Uterus (tissue), 4 donors: ENCODE data around the gene TWNK. TPM values are rescaled to one million over a fixed set of nuclear protein-coding genes. Genes with fewer than 3 reads are reported as not detected.

Experiments used
- DNase-seq, 2 donors: peaks; one replicate each; pipeline ENCODE4 v3.0.0-alpha.2; 2019 to 2020
- H3K27ac ChIP-seq, 2 donors: fragments of 200-600 bp; sonication (generic); 1 replicate in 1 of 2; 2 replicates in 1 of 2; pipeline ENCODE4 v1.5.1; 2016 to 2018
- H3K27me3 ChIP-seq, 2 donors: fragments of 200-600 bp; sonication (generic); one replicate each; pipeline ENCODE4 v1.5.1; 2018 to 2019; ENCODE audit warnings: control low read depth in 1 of 2
- H3K36me3 ChIP-seq, 2 donors: fragments of 200-600 bp; sonication (generic); one replicate each; pipeline ENCODE4 v1.5.1; 2019; ENCODE audit warnings: control low read depth in 1 of 2
- H3K4me1 ChIP-seq, 2 donors: fragments of 200-600 bp; sonication (generic); one replicate each; pipeline ENCODE4 v1.5.1; 2018 to 2019; ENCODE audit warnings: control low read depth in 1 of 2
- H3K4me3 ChIP-seq, 2 donors: fragments of 200-600 bp; sonication (generic); 1 replicate in 1 of 2; 2 replicates in 1 of 2; pipeline ENCODE4 v1.5.1; 2018 to 2019; ENCODE audit warnings: mild to moderate bottlenecking in 1 of 2
- H3K9me3 ChIP-seq, 2 donors: fragments of 200-600 bp; sonication (generic); one replicate each; pipeline ENCODE4 v1.5.1; 2019; ENCODE audit warnings: control low read depth in 1 of 2
- CTCF ChIP-seq, 4 experiments: fragments of 200-600 bp in 2 of 4; fragments of 450-650 bp in 2 of 4; sonication (generic) in 2 of 4; IDR thresholded peaks; one replicate each; pipeline ENCODE4 v1.5.1; 2016 to 2019; ENCODE audit warnings: antibody characterized with exemption in 4 of 4, mild to moderate bottlenecking in 2 of 4, moderate library complexity in 1 of 4
- POLR2A ChIP-seq, 2 donors: fragments of 450-650 bp; IDR thresholded peaks; one replicate each; pipeline ENCODE4 v1.6.1; 2016; ENCODE audit warnings: antibody characterized with exemption in 2 of 2, mild to moderate bottlenecking in 1 of 2, moderate library complexity in 1 of 2
- intact Hi-C: fragments of 100-400 bp; cut with DNase I; formaldehyde crosslinking; loops from one replicate; pipeline ENCODE4 v1.15.1; 2023; ENCODE audit warnings: low total_unique reads
- total RNA-seq, 4 donors: library from RNA; depleted of rRNA in 3 of 4; stranded (reverse); fragments of >200 nt in 3 of 4; gene quantifications; one replicate each; pipeline versions ENCODE4 v1.1.0 to v1.2.4, GENCODE V29; 2014 to 2023
- donor health status: DM: yes; HTN: yes; CAD: no.

The TWNK gene
- total RNA-seq, 4 donors from 2014 or later = 0.51 to 11.8 (median 6.2) TPM

GRCh38 chr10:101015582-101015973 is 28.2 kb downstream of the TWNK start:
- intact Hi-C loops = no loop called here
- Histone ChIP-seq H3K36me3 (no peaks in the 10 kb centered on the region), H3K27ac (no peak overlapping the region), H3K9me3 (no peaks in the 10 kb centered on the region), H3K27me3 (peaks cover 0 to 3% of the 10 kb centered on the region in 2 donors), H3K4me3 (no peak overlapping the region), H3K4me1 (peaks cover 0 to 4% of the 10 kb centered on the region in 2 donors)
- TF ChIP-seq POLR2A (IDR thresholded peaks at IDR 0.05) = no peak
- TF ChIP-seq CTCF (IDR thresholded peaks at IDR 0.05) = no peak
- no peak for DNase-seq

DNA sequence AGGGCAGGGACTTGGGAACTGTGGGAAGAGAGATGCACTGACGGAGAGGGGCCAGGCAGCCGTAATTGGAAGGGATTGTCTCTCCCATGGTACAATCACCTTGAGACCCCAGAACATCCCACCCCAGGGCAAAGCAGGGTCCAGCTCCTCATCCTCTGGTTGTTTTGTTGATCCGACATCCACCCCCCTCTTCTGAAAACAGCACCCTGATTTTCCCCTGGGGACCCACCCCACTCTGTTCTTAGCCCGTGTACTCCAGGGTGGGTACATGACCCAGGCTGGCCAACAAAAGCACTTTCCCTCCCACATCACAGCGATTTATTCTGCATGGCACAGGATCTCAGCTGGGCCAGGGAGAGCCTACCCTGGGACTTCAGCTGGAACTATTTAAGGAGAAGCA is 29.5 kb downstream of the TWNK start:
- peaks cover 0 to 4% of the 10 kb centered on the region in 2 donors for H3K4me1 ChIP-seq
- intact Hi-C loops = no loop called here
- DNase-seq = no peak
- H3K27ac ChIP-seq = no peak overlapping the region
- no peaks in the 10 kb centered on the region for H3K9me3 ChIP-seq
- TF ChIP-seq CTCF (IDR thresholded peaks at IDR 0.05) (no peak), POLR2A (IDR thresholded peaks at IDR 0.05) (no peak)
- no peaks in the 10 kb centered on the region for H3K36me3 ChIP-seq
- H3K27me3 ChIP-seq = peaks cover 0 to 3% of the 10 kb centered on the region in 2 donors
- H3K4me3 ChIP-seq = no peak overlapping the region

DNA sequence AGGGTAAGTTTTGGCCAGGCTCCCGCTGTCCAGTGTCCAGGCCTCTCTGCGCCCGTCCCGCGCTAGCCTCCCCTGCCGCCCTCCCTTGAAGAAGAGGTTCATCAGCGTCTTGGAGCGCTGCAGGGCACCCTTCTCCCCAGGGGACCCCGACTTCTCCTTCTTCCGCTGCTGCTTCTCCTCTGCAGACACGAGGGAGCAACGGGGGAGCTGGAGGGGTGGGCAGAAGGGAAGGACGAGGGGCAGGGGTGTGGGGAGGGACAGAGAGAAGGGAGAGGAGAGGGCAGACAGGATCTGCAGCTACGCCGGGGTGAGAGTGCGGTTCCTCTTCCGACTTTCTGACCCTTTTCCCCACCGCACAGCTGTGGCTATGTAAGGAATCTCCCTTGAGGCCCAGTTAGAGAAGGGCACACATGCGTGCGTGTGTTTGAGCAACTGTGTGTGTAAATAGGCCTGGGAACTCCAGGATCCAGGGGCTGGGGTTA is 30.8 kb downstream of the TWNK start:
- Histone ChIP-seq H3K4me3 (no peak overlapping the region), H3K36me3 (no peaks in the 10 kb centered on the region), H3K4me1 (no peaks in the 10 kb centered on the region), H3K27me3 (peaks cover 0 to 3% of the 10 kb centered on the region in 2 donors), H3K27ac (no peak overlapping the region), H3K9me3 (no peaks in the 10 kb centered on the region)
- TF ChIP-seq CTCF (IDR thresholded peaks at IDR 0.05) (no peak), POLR2A (IDR thresholded peaks at IDR 0.05) (no peak)
- intact Hi-C loops = no loop called here
- no peak for DNase-seq

DNA sequence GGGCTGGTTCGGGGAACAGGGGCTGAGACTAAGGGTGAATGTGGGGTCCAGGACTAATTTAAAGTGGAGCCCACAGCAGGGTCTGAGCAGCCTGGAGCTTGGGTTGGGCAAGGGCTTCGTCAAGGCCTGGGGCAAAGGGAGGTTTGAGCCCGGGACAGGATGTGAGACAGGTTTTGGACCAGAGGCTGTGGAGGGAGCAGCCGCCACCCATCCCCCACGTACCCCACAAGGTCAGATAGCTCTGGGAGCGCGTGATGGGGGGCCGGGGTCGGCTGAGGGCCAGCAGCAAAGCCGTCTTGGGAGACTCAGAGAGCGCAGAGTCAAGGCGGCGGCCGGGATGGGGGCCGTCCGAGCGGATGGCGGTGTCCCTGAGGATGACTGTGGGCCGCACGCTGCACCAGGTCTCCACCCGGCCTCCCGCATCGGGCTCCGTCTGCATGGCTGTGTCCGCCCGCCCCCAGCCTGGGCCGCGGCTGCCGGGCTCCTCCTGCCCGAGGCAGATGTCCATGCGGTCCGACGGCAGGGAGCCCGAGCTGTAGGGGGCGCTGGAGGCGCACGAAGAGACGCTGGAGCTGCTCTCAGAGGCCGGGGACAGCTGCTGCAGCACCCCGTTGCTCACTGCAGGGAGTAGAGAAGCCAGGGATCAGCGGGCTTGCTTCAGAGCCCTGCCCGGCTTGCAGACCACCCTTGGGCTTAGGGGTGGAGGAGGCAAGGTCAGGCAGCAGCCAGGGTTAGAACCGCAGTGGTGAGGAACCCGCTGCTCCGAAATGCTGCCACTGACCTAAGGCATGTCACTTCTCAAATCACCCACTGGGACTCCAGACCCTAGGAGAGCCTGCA is 31.5 kb downstream of the TWNK start:
- Histone ChIP-seq H3K4me3 (no peak overlapping the region), H3K4me1 (no peaks in the 10 kb centered on the region), H3K27me3 (peaks cover 0 to 3% of the 10 kb centered on the region in 2 donors), H3K27ac (peak overlapping the region in 1 of 2 donors; percentile 19), H3K36me3 (no peaks in the 10 kb centered on the region), H3K9me3 (no peaks in the 10 kb centered on the region)
- DNase-seq = peak in 1 of 2 donors; percentile 58
- TF ChIP-seq CTCF (IDR thresholded peaks at IDR 0.05) = peak; percentile 16 to 62 (median 52)
- TF ChIP-seq POLR2A (IDR thresholded peaks at IDR 0.05) = no peak
- intact Hi-C loops = no loop called here

GRCh38 chr10:101019440-101019703 is 32.0 kb downstream of the TWNK start:
- Histone ChIP-seq H3K36me3 (no peaks in the 10 kb centered on the region), H3K4me3 (no peak overlapping the region), H3K27ac (no peak overlapping the region), H3K4me1 (no peaks in the 10 kb centered on the region), H3K27me3 (peaks cover 0 to 3% of the 10 kb centered on the region in 2 donors), H3K9me3 (no peaks in the 10 kb centered on the region)
- TF ChIP-seq POLR2A (IDR thresholded peaks at IDR 0.05) = no peak
- TF ChIP-seq CTCF (IDR thresholded peaks at IDR 0.05) = no peak
- intact Hi-C loops = no loop called here
- DNase-seq = no peak
